ENCODE data around the gene ITPR2. TPM values are rescaled to one million over a fixed set of nuclear protein-coding genes. Genes with fewer than 3 reads are reported as not detected.

ITPR2 gene
- total RNA-seq, 1 experiment from 2014 or later: 41.6 TPM

DNA sequence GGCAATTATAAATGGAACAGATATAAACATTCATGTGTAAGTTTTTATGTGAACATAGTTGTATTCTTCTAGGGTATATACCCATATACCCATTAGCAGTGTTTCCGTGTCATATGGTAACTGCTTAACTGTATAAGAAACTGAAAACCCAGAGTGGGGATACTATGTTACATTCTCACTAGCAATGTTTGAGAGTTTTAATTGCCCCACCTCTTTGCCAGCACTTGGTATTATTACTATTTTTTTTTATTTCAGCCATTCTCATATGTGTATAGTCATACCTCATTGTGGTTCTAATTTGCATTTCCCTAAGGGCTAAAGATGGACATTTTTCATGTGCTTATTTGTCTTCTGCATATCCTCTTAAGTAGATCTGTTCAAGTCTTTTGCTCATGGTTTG is 28.7 kb upstream of the ITPR2 start:
- no peaks in the 10 kb centered on the region for H3K9me3 Mint-ChIP-seq (ENCODE audit: unreplicated experiment)
- peaks cover 1% of the 10 kb centered on the region; the same call in 1 of the 2 replicates for H3K27me3 ChIP-seq (replicated peaks; ENCODE audit: control insufficient read depth, insufficient read depth, low read length)
- intact Hi-C loops (cut with micrococcal nuclease; ENCODE audit: unreplicated experiment): no loop called here
- DNase-seq: no peak
- no peaks in the 10 kb centered on the region for H3K36me3 Mint-ChIP-seq (ENCODE audit: insufficient read depth, unreplicated experiment)
- no peaks in the 10 kb centered on the region for H3K9me3 ChIP-seq
- H3K4me3 Mint-ChIP-seq (ENCODE audit: unreplicated experiment): no peak overlapping the region
- TF ChIP-seq, protein P1, sequence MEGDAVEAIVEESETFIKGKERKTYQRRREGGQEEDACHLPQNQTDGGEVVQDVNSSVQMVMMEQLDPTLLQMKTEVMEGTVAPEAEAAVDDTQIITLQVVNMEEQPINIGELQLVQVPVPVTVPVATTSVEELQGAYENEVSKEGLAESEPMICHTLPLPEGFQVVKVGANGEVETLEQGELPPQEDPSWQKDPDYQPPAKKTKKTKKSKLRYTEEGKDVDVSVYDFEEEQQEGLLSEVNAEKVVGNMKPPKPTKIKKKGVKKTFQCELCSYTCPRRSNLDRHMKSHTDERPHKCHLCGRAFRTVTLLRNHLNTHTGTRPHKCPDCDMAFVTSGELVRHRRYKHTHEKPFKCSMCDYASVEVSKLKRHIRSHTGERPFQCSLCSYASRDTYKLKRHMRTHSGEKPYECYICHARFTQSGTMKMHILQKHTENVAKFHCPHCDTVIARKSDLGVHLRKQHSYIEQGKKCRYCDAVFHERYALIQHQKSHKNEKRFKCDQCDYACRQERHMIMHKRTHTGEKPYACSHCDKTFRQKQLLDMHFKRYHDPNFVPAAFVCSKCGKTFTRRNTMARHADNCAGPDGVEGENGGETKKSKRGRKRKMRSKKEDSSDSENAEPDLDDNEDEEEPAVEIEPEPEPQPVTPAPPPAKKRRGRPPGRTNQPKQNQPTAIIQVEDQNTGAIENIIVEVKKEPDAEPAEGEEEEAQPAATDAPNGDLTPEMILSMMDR (IDR thresholded peaks at IDR 0.05; ENCODE audit: insufficient read depth in 1 of 2, low read depth in 1 of 2, low read length in 1 of 2, severe bottlenecking in 1 of 2, unreplicated experiment in 1 of 2): no peak
- no peaks in the 10 kb centered on the region for H3K4me1 Mint-ChIP-seq (ENCODE audit: low read depth, unreplicated experiment)
- BruUV-seq (replicated peaks): no TSS peak
- H3K4me3 ChIP-seq (ENCODE audit: low read depth, low read length): no peak overlapping the region
- ChIA-PET CTCF (no interaction called here), POLR2A (no interaction called here)
- no peak overlapping the region for H3K27ac Mint-ChIP-seq (ENCODE audit: unreplicated experiment)
- H3K4me1 ChIP-seq: peaks cover 6% of the 10 kb centered on the region; the same call in 1 of the 2 replicates
- H3K36me3 ChIP-seq (ENCODE audit: control insufficient read depth, insufficient read depth, low read length): no peaks in the 10 kb centered on the region
- H3K27me3 Mint-ChIP-seq (ENCODE audit: insufficient read depth, unreplicated experiment): peaks cover 4% of the 10 kb centered on the region

DNA sequence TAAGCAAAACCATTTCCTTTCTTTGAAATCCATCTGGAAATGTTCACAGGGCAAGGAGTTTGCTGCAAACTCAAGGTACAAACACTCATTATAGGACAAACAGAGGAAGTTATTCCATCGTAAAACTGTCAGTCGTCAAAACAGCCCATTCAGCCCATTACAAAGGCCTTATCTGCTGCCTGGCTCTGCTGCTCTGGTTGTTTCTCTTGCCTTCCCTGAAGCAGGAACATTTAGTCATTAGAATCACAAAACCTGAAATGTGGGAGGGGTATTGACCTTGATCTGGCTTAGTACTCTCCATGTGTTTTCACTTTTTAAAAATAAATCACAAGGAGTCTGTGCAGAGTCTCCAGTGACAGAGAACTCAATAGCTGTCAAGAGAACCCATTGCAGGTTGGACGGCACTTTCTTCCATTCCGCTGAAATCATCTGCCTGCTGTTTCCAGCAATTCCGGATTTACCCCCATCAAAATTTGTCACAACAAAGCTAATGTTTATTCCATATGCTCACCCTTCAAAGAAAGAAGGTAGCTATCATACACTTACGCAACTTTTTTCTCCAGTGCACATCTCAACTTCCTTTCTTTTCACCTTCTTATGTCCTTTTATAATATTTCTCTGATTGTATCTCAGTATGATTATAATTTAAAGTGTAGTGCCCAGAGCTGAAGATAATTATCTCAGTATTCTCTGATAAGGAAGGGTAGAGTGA is 24.6 kb upstream of the ITPR2 start:
- H3K27me3 Mint-ChIP-seq (ENCODE audit: insufficient read depth, unreplicated experiment): no peaks in the 10 kb centered on the region
- TF ChIP-seq, protein P1 (IDR thresholded peaks at IDR 0.05; ENCODE audit: insufficient read depth in 1 of 2, low read depth in 1 of 2, low read length in 1 of 2, severe bottlenecking in 1 of 2, unreplicated experiment in 1 of 2): no peak
- POLR2A ChIA-PET: no interaction called here

DNA sequence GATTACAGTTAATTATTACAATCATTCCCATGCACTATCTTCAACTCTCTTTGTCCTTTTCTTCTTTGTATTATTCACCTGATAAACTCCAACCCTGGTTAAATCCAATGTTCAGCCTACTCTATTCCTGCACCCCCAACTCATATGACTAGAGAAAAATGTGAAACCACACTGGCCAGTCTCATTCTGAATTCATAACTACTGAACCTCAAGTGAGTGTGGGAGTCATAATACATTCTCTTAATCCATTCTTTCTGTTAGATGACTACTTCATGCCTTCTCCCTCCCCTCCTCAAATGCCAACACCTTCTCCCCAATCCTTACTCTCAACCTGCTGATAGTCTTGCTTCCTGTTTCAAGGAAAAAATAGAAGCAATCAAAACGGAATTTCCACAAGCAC is 22.3 kb upstream of the ITPR2 start:
- H3K4me1 Mint-ChIP-seq (ENCODE audit: low read depth, unreplicated experiment): no peaks in the 10 kb centered on the region
- no peak for DNase-seq
- intact Hi-C loops (cut with micrococcal nuclease; ENCODE audit: unreplicated experiment): loop anchor here (2.0 to 10.0 kb wide), 2 partner anchors 15 to 389 kb away; partner anchors contain the start of gene STK38L
- no peak overlapping the region for H3K4me3 ChIP-seq (ENCODE audit: low read depth, low read length)
- ChIA-PET CTCF (interaction anchor here (0.6 to 1.5 kb wide), 3 partner anchors 10 to 1657 kb away, joined by 3 read pairs; no protein-coding TSS in a partner anchor), POLR2A (no interaction called here)
- no peaks in the 10 kb centered on the region for H3K36me3 Mint-ChIP-seq (ENCODE audit: insufficient read depth, unreplicated experiment)
- H3K27me3 Mint-ChIP-seq (ENCODE audit: insufficient read depth, unreplicated experiment): no peaks in the 10 kb centered on the region
- H3K4me3 Mint-ChIP-seq (ENCODE audit: unreplicated experiment): no peak overlapping the region
- no peaks in the 10 kb centered on the region for H3K9me3 Mint-ChIP-seq (ENCODE audit: unreplicated experiment)
- no peaks in the 10 kb centered on the region for H3K9me3 ChIP-seq
- no peaks in the 10 kb centered on the region for H3K36me3 ChIP-seq (ENCODE audit: control insufficient read depth, insufficient read depth, low read length)
- TF ChIP-seq, protein P1 (IDR thresholded peaks at IDR 0.05; ENCODE audit: insufficient read depth in 1 of 2, low read depth in 1 of 2, low read length in 1 of 2, severe bottlenecking in 1 of 2, unreplicated experiment in 1 of 2): no peak
- H3K27me3 ChIP-seq (replicated peaks; ENCODE audit: control insufficient read depth, insufficient read depth, low read length): peaks cover 1% of the 10 kb centered on the region; the same call in 1 of the 2 replicates
- no peak overlapping the region for H3K27ac Mint-ChIP-seq (ENCODE audit: unreplicated experiment)
- no TSS peak for BruUV-seq (replicated peaks)
- H3K4me1 ChIP-seq: peaks cover 6% of the 10 kb centered on the region; the same call in 1 of the 2 replicates

More for the DNA sequence above, 24.6 kb upstream of the ITPR2 start:
- H3K4me1 ChIP-seq: peaks cover 6% of the 10 kb centered on the region; the same call in 1 of the 2 replicates
- Mint-ChIP-seq H3K27ac (ENCODE audit: unreplicated experiment) (no peak overlapping the region), H3K9me3 (ENCODE audit: unreplicated experiment) (no peaks in the 10 kb centered on the region), H3K4me3 (ENCODE audit: unreplicated experiment) (no peak overlapping the region), H3K36me3 (ENCODE audit: insufficient read depth, unreplicated experiment) (no peaks in the 10 kb centered on the region), H3K4me1 (ENCODE audit: low read depth, unreplicated experiment) (no peaks in the 10 kb centered on the region)
- no peaks in the 10 kb centered on the region for H3K36me3 ChIP-seq (ENCODE audit: control insufficient read depth, insufficient read depth, low read length)
- intact Hi-C loops (cut with micrococcal nuclease; ENCODE audit: unreplicated experiment): loop anchor here (10.0 kb wide), 1 partner anchor 387 kb away; the partner anchor contains the start of gene STK38L
- no TSS peak for BruUV-seq (replicated peaks)
- DNase-seq: peak in 1 of 2 experiments; percentile 39
- H3K4me3 ChIP-seq (ENCODE audit: low read depth, low read length): no peak overlapping the region
- CTCF ChIA-PET: interaction anchor here (1.2 kb wide), 1 partner anchor 28 kb away, joined by 3 read pairs; no protein-coding TSS in a partner anchor
- no peaks in the 10 kb centered on the region for H3K9me3 ChIP-seq
- H3K27me3 ChIP-seq (replicated peaks; ENCODE audit: control insufficient read depth, insufficient read depth, low read length): peaks cover 1% of the 10 kb centered on the region; the same call in 1 of the 2 replicates

Data from Caco-2 (cell line).